ENCODE measurements around the gene RAB11B. TPM values are rescaled to one million over a fixed set of nuclear protein-coding genes. Genes with fewer than 3 reads are reported as not detected.
A peak's percentile ranks its signal among the peaks of the same experiment; 100 is the strongest.

RAB11B gene
- total and polyA plus RNA-seq, 2 of the 13 experiments (the other 11 are each of a cell fraction or from before 2014, with no cell fraction given) = 6.0 to 28.4 TPM

DNA sequence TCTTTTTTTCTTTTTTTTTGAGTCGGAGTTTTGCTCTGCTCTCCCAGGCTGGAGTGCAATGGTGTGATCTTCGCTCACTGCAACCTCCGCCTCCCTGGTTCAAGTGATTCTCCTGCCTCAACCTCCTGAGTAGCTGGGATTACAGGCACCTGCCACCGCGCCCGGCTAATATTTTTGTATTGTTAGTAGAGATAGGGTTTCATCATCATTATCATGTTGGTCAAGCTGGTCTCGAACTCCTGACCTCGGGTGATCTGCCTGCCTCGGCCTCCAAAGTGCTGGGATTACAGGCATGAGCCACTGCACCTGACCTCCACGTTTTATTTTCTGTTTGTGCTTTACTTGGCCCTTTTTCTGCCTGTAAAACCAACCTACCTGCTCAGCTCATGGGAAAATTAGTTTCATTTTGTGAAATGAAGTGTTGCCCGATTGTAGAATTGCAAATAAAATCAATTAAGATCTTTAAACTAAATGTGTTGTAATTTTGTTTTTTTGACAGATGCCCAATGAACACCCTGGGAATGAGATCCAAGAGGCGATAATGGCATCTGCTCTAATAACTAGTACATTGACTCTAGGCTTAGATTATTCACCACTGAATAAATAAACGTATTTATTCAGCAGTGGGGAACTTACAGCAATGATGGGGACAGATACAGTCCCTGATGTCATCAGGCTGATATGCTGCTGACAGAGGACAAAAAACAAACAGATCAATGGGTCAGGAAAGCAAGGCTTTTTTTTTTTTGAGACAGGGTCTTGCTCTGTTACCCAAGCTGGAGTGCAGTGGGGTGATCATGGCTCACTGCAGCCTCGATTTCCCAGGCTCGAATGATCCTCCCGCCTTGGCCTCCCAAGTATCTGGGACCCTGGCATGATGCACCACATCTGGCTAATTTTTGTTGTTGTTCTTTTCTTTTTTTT is 2.2 kb upstream of the RAB11B start (continued):
- TF ChIP-seq SNAPC2 (CRISPR knock-in tag; IDR thresholded peaks at IDR 0.05) (peak; percentile 19; the same call in 1 of the 2 replicates), ZNF138 (CRISPR knock-in tag; IDR thresholded peaks at IDR 0.05; ENCODE audit: low read depth) (no peak), MTF2 (CRISPR knock-in tag; IDR thresholded peaks at IDR 0.05; ENCODE audit: borderline replicate concordance) (no peak), ZNF746 (CRISPR knock-in tag; IDR thresholded peaks at IDR 0.05) (peak; percentile 50; the same call in 1 of the 2 replicates), CCAR2 (optimal IDR thresholded peaks at IDR 0.05; ENCODE audit: low read depth, low read length) (no peak), GABPB1 (CRISPR knock-in tag; IDR thresholded peaks at IDR 0.05) (peak; percentile 32; the same call in 1 of the 2 replicates), FOSL1 (CRISPR knock-in tag; IDR thresholded peaks at IDR 0.05; ENCODE audit: borderline replicate concordance) (no peak), ATAD3A (CRISPR knock-in tag; IDR thresholded peaks at IDR 0.05) (no peak), ZNF816 (CRISPR knock-in tag; IDR thresholded peaks at IDR 0.05; ENCODE audit: borderline replicate concordance) (no peak), TARDBP (CRISPR knock-in tag; IDR thresholded peaks at IDR 0.05) (peak; percentile 82), ZNF564 (CRISPR knock-in tag; IDR thresholded peaks at IDR 0.05) (no peak), TBX3 (IDR thresholded peaks at IDR 0.05; ENCODE audit: borderline replicate concordance) (peak; percentile 87)
- TF ChIP-seq, protein P1, sequence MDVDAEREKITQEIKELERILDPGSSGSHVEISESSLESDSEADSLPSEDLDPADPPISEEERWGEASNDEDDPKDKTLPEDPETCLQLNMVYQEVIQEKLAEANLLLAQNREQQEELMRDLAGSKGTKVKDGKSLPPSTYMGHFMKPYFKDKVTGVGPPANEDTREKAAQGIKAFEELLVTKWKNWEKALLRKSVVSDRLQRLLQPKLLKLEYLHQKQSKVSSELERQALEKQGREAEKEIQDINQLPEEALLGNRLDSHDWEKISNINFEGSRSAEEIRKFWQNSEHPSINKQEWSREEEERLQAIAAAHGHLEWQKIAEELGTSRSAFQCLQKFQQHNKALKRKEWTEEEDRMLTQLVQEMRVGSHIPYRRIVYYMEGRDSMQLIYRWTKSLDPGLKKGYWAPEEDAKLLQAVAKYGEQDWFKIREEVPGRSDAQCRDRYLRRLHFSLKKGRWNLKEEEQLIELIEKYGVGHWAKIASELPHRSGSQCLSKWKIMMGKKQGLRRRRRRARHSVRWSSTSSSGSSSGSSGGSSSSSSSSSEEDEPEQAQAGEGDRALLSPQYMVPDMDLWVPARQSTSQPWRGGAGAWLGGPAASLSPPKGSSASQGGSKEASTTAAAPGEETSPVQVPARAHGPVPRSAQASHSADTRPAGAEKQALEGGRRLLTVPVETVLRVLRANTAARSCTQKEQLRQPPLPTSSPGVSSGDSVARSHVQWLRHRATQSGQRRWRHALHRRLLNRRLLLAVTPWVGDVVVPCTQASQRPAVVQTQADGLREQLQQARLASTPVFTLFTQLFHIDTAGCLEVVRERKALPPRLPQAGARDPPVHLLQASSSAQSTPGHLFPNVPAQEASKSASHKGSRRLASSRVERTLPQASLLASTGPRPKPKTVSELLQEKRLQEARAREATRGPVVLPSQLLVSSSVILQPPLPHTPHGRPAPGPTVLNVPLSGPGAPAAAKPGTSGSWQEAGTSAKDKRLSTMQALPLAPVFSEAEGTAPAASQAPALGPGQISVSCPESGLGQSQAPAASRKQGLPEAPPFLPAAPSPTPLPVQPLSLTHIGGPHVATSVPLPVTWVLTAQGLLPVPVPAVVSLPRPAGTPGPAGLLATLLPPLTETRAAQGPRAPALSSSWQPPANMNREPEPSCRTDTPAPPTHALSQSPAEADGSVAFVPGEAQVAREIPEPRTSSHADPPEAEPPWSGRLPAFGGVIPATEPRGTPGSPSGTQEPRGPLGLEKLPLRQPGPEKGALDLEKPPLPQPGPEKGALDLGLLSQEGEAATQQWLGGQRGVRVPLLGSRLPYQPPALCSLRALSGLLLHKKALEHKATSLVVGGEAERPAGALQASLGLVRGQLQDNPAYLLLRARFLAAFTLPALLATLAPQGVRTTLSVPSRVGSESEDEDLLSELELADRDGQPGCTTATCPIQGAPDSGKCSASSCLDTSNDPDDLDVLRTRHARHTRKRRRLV (CRISPR knock-in tag; IDR thresholded peaks at IDR 0.05) = no peak; the same call in 1 of the 2 replicates
- TF ChIP-seq, protein P2, sequence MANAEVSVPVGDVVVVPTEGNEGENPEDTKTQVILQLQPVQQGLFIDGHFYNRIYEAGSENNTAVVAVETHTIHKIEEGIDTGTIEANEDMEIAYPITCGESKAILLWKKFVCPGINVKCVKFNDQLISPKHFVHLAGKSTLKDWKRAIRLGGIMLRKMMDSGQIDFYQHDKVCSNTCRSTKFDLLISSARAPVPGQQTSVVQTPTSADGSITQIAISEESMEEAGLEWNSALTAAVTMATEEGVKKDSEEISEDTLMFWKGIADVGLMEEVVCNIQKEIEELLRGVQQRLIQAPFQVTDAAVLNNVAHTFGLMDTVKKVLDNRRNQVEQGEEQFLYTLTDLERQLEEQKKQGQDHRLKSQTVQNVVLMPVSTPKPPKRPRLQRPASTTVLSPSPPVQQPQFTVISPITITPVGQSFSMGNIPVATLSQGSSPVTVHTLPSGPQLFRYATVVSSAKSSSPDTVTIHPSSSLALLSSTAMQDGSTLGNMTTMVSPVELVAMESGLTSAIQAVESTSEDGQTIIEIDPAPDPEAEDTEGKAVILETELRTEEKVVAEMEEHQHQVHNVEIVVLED (CRISPR knock-in tag; IDR thresholded peaks at IDR 0.05; ENCODE audit: borderline replicate concordance) = peak; percentile 32; the same call in 1 of the 2 replicates
- TF ChIP-seq, protein P3, sequence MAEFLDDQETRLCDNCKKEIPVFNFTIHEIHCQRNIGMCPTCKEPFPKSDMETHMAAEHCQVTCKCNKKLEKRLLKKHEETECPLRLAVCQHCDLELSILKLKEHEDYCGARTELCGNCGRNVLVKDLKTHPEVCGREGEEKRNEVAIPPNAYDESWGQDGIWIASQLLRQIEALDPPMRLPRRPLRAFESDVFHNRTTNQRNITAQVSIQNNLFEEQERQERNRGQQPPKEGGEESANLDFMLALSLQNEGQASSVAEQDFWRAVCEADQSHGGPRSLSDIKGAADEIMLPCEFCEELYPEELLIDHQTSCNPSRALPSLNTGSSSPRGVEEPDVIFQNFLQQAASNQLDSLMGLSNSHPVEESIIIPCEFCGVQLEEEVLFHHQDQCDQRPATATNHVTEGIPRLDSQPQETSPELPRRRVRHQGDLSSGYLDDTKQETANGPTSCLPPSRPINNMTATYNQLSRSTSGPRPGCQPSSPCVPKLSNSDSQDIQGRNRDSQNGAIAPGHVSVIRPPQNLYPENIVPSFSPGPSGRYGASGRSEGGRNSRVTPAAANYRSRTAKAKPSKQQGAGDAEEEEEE (CRISPR knock-in tag; IDR thresholded peaks at IDR 0.05; ENCODE audit: borderline replicate concordance) = no peak
